DND-41 (cell line): ENCODE data around the gene ATIC.

Experiments
- ATAC-seq: fragments of 200-7000 bp; cut with Tn5 transposase; 3 replicates; pipeline ENCODE4 v1.9.1; 2021; ENCODE audit warnings: low read depth; ENCODE audit not compliant: insufficient read depth
- DNase-seq: peaks from one replicate; pipeline ENCODE4 v3.0.0-alpha.2; 2020
- H2AFZ ChIP-seq: 2 replicates; pipeline ENCODE4 v1.6.0; 2012; ENCODE audit warnings: low read depth, low read length
- H3K27ac ChIP-seq: 2 replicates; pipeline ENCODE4 v1.5.1; 2012; ENCODE audit warnings: low read length, inconsistent platforms
- H3K27me3 ChIP-seq: fragments of 200-600 bp; sonication (generic); 2 replicates; pipeline ENCODE4 v1.6.0; 2012; ENCODE audit warnings: low read length, mild to moderate bottlenecking, inconsistent platforms; ENCODE audit not compliant: insufficient read depth, poor library complexity
- H3K36me3 ChIP-seq: 2 replicates; pipeline ENCODE4 v1.5.1; 2012; ENCODE audit warnings: low read length, inconsistent platforms; ENCODE audit not compliant: insufficient read depth
- H3K4me1 ChIP-seq: 2 replicates; pipeline ENCODE4 v1.5.1; 2012; ENCODE audit warnings: mild to moderate bottlenecking, low read length; ENCODE audit not compliant: insufficient read depth
- H3K4me2 ChIP-seq: 2 replicates; pipeline ENCODE4 v1.6.0; 2012; ENCODE audit warnings: mild to moderate bottlenecking, moderate library complexity, low read length, inconsistent platforms; ENCODE audit not compliant: insufficient read depth
- H3K4me3 ChIP-seq, 2 experiments: fragments of 200-600 bp in 1 of 2; shearing (Covaris generic) in 1 of 2; 2 replicates each; pipeline ENCODE4 v1.5.1; 2012 to 2016; ENCODE audit warnings: inconsistent platforms in 2 of 2, low read length in 2 of 2, mild to moderate bottlenecking in 2 of 2, low read depth in 1 of 2, moderate library complexity in 1 of 2
- H3K79me2 ChIP-seq: 2 replicates; pipeline ENCODE4 v1.6.0; 2012; ENCODE audit warnings: low read length, inconsistent platforms; ENCODE audit not compliant: insufficient read depth
- H3K9ac ChIP-seq: 2 replicates; pipeline ENCODE4 v1.6.0; 2012; ENCODE audit warnings: low read depth, mild to moderate bottlenecking, inconsistent platforms, low read length, moderate library complexity
- H3K9me3 ChIP-seq: 2 replicates; pipeline ENCODE4 v1.5.1; 2012; ENCODE audit warnings: low read length, moderate library complexity, mild to moderate bottlenecking, inconsistent platforms; ENCODE audit not compliant: insufficient read depth, severe bottlenecking
- H4K20me1 ChIP-seq: 2 replicates; pipeline ENCODE4 v1.6.0; 2012; ENCODE audit warnings: low read length; ENCODE audit not compliant: insufficient read depth
- CTCF ChIP-seq: IDR thresholded peaks from 2 replicates; pipeline ENCODE4 v1.5.1; 2012; ENCODE audit warnings: borderline replicate concordance, low read length, moderate library complexity, mild to moderate bottlenecking; ENCODE audit not compliant: poor library complexity, severe bottlenecking; ENCODE audit errors: extremely low read depth
- EZH2 ChIP-seq: IDR thresholded peaks from 3 replicates; pipeline ENCODE4 v1.6.1; 2012; ENCODE audit warnings: borderline replicate concordance, low read depth, mild to moderate bottlenecking, moderate library complexity, low read length, inconsistent platforms; ENCODE audit not compliant: severe bottlenecking

The ATIC gene

DNA sequence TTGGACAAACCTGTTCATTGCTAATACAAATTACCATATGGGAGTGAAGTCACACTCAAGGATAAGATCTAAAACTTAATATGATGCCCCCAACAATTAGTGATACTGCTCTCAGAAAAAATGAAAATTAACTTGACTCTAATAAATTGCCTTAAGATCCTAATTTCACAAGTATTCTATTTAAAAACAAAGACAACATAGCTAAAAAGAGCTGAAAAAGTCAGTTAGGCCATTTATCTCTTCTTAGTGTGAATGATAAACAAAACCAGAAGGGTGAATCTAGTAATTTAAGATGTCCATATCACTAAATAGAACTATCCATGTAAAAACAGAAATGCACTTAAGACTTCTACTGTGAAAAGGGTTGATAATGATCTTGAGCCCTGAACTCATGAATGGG, 70.6 kb downstream of the ATIC start:
- no peaks in the 10 kb centered on the region for H3K9me3 ChIP-seq
- TF ChIP-seq EZH2, result no peak
- TF ChIP-seq CTCF, result no peak
- no peaks in the 10 kb centered on the region for H4K20me1 ChIP-seq
- H2AFZ ChIP-seq, result no peak overlapping the region
- DNase-seq, result no peak
- no peak overlapping the region for H3K9ac ChIP-seq
- no peak overlapping the region for H3K4me2 ChIP-seq
- H3K27ac ChIP-seq, result no peak overlapping the region
- H3K4me3 ChIP-seq, result no peak overlapping the region
- H3K36me3 ChIP-seq, result no peaks in the 10 kb centered on the region
- no peaks in the 10 kb centered on the region for H3K79me2 ChIP-seq
- H3K4me1 ChIP-seq, result no peaks in the 10 kb centered on the region
- H3K27me3 ChIP-seq, result no peaks in the 10 kb centered on the region
- no peak for ATAC-seq

GRCh38 chr2:215383652-215384279, 71.9 kb downstream of the ATIC start:
- Histone ChIP-seq H2AFZ (no peak overlapping the region), H3K27ac (no peak overlapping the region), H3K27me3 (no peaks in the 10 kb centered on the region), H3K4me3 (no peak overlapping the region), H3K36me3 (no peaks in the 10 kb centered on the region), H3K79me2 (no peaks in the 10 kb centered on the region), H3K9ac (no peak overlapping the region), H3K4me2 (no peak overlapping the region), H3K4me1 (no peaks in the 10 kb centered on the region), H3K9me3 (no peaks in the 10 kb centered on the region), H4K20me1 (no peaks in the 10 kb centered on the region)
- DNase-seq, result no peak
- TF ChIP-seq EZH2 (no peak), CTCF (no peak)
- no peak for ATAC-seq

- no peak overlapping the region for H2AFZ ChIP-seq
Observed at GRCh38 chr2:215384710-215385109, 72.9 kb downstream of the ATIC start.

More at GRCh38 chr2:215384710-215385109, 72.9 kb downstream of the ATIC start:
- Histone ChIP-seq H3K36me3 (no peaks in the 10 kb centered on the region), H3K4me2 (no peak overlapping the region), H3K79me2 (no peaks in the 10 kb centered on the region), H4K20me1 (no peaks in the 10 kb centered on the region), H3K9ac (no peak overlapping the region), H3K9me3 (no peaks in the 10 kb centered on the region), H3K27ac (no peak overlapping the region), H3K27me3 (no peaks in the 10 kb centered on the region), H3K4me1 (no peaks in the 10 kb centered on the region), H3K4me3 (no peak overlapping the region)
- TF ChIP-seq CTCF, result no peak
- no peak for TF ChIP-seq EZH2
- no peak for DNase-seq
- no peak for ATAC-seq
